ENCODE measurements around the gene NOL4L.

NOL4L gene

DNA sequence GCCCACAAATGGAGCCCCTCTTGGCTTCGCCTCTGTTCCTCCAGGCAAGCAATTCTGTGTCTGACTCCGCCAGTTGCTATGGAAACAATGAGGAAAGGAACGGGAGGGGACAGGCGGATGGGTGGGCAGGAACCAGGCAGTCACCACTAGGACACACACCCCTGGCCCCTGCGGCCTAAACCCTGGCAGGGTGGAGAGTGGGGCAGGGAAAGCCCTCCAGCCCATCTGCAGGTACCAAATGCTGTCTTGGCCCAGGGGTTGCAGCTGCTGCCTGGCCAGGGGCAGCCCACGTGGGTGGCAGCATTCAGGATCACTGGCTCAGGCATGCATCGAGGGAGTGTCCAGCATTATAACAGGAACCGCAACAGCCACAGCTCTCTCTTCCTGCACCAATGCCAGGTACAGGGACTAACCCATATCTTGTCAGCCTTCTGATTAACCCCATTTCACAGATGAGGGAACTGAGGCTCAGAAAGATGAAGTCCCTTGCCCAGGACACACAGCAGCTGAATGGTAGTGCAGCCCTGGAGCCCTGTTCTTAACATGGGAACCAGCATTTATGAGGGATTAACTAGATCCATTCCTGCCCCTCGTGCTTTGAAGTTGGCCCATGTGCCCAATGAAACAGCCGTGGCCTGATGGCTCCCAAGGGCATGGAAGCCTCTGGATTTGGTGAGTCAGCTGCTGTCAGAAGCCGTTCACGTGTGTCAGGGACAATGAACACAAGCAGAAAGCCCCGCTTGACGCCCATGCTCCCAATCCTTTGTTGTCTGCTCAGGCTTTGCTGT lies 66.3 kb downstream of the NOL4L start:
- Histone ChIP-seq H3K27me3 (ENCODE audit: control insufficient read depth, insufficient read depth, low read length) (no peaks in the 10 kb centered on the region), H3K36me3 (ENCODE audit: control insufficient read depth, insufficient read depth, low read length) (no peaks in the 10 kb centered on the region), H3K9me3 (ENCODE audit: control insufficient read depth, insufficient read depth, low read length) (no peaks in the 10 kb centered on the region), H3K27ac (ENCODE audit: low read depth, low read length) (no peak overlapping the region), H3K4me3 (ENCODE audit: low read depth, low read length) (no peak overlapping the region), H3K4me1 (ENCODE audit: control insufficient read depth, insufficient read depth, low read length) (no peaks in the 10 kb centered on the region), H3K9ac (ENCODE audit: low read depth, low read length) (no peak overlapping the region)

DNA sequence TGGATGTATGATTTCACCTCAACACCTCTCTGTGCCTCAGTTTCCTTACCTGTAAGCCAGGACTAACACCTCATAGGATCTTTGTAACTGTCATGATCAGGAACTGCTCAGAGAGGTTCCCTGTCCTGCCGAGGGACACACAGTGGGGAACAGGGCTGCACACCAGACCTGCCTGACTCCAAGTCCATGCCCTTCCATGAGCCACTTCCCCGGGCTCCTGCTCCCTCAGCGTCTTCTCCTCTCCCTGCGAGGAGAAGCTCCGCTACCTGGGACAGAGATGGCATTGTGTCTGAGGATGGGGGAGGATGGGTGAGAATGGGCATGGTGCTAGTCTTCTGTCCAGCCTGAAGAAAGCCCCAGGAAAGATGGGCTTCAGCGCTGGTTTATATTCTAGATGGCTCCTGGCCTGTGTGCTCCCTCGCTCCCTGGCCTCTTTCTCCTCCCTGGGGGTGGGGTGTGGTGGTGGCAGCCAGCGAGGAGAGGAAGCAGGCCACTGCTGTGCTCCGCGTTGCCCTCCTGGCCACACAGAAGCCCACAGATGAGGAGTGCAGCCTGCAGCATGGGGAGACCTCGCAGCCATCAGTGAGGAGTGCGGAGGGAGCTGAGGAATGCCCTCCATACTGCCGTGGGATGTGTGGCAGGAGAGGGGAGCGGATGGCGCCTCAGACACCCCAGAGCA lies 67.1 kb downstream of the NOL4L start:
- Histone ChIP-seq H3K27ac (ENCODE audit: low read depth, low read length) (no peak overlapping the region), H3K4me1 (ENCODE audit: control insufficient read depth, insufficient read depth, low read length) (no peaks in the 10 kb centered on the region), H3K9me3 (ENCODE audit: control insufficient read depth, insufficient read depth, low read length) (no peaks in the 10 kb centered on the region), H3K4me3 (ENCODE audit: low read depth, low read length) (no peak overlapping the region), H3K36me3 (ENCODE audit: control insufficient read depth, insufficient read depth, low read length) (no peaks in the 10 kb centered on the region), H3K27me3 (ENCODE audit: control insufficient read depth, insufficient read depth, low read length) (no peaks in the 10 kb centered on the region), H3K9ac (ENCODE audit: low read depth, low read length) (no peak overlapping the region)

DNA sequence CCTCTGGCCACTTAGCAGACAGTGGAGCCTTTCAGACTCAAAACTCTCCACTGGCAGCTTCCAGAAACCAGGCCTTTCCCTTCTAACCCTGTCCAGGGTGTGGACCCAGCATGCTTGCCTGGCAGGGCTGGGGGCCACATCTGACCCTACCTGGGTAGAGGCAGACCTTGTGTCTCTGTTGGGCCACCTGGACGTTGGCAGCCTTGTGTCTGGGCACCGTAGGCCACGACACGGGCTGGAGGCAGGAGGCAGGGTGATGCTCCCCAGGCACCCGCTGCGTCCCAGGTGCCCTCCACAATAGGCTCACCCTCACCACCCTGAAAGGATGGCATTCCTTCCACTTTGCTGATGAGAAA lies 67.6 kb downstream of the NOL4L start:
- H3K4me3 ChIP-seq (ENCODE audit: low read depth, low read length): no peak overlapping the region
- no peaks in the 10 kb centered on the region for H3K9me3 ChIP-seq (ENCODE audit: control insufficient read depth, insufficient read depth, low read length)
- H3K36me3 ChIP-seq (ENCODE audit: control insufficient read depth, insufficient read depth, low read length): no peaks in the 10 kb centered on the region
- H3K9ac ChIP-seq (ENCODE audit: low read depth, low read length): no peak overlapping the region
- no peak overlapping the region for H3K27ac ChIP-seq (ENCODE audit: low read depth, low read length)
- H3K4me1 ChIP-seq (ENCODE audit: control insufficient read depth, insufficient read depth, low read length): no peaks in the 10 kb centered on the region
- no peaks in the 10 kb centered on the region for H3K27me3 ChIP-seq (ENCODE audit: control insufficient read depth, insufficient read depth, low read length)

DNA sequence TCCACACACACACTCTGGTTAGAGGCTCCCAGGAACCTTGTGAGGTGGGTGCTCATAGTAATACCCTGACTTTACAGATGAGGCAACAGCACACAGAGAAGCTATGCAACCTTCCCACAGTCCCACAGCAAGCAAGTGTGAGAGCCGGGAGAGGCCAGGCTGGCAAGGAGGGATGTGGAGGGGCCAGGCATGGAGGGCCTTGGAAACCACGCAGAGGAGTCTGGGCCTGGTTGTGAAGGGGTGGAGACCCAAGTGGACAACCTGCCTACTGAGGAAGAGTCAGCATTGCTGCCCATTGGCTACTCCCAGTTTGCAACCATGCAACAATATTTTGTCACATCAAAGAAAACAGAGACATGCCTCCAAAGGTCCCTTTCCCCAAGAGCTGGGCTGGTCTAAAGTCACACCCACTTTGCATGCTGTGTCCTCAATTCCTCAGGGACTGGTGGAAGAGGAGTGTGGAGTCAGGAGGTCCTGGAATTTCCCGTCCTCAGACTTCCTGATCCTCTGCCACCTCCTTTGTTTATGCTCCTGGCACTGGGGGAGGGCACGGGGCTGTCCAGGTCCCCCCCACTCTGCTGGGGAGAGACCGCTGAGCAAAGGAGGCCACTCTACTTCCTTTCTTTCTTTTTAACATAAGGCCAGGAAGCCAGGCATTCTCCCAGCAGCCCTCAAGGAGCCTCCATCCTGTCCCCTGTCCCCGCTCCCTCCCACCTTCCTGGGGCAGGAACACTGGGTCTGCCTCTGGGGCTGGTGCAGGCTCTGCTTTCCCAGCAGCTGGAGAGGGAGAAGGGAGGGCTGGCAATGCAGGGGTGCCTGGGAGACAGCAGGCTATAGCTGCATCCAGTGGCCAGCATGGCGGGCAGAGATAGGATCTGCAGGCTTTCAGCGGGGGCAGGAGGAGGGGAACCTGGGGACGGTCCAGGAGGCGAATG lies 68.3 kb downstream of the NOL4L start:
- Histone ChIP-seq H3K4me1 (ENCODE audit: control insufficient read depth, insufficient read depth, low read length) (no peaks in the 10 kb centered on the region), H3K36me3 (ENCODE audit: control insufficient read depth, insufficient read depth, low read length) (no peaks in the 10 kb centered on the region), H3K9me3 (ENCODE audit: control insufficient read depth, insufficient read depth, low read length) (no peaks in the 10 kb centered on the region), H3K27ac (ENCODE audit: low read depth, low read length) (no peak overlapping the region), H3K27me3 (ENCODE audit: control insufficient read depth, insufficient read depth, low read length) (no peaks in the 10 kb centered on the region), H3K4me3 (ENCODE audit: low read depth, low read length) (no peak overlapping the region), H3K9ac (ENCODE audit: low read depth, low read length) (no peak overlapping the region)

DNA sequence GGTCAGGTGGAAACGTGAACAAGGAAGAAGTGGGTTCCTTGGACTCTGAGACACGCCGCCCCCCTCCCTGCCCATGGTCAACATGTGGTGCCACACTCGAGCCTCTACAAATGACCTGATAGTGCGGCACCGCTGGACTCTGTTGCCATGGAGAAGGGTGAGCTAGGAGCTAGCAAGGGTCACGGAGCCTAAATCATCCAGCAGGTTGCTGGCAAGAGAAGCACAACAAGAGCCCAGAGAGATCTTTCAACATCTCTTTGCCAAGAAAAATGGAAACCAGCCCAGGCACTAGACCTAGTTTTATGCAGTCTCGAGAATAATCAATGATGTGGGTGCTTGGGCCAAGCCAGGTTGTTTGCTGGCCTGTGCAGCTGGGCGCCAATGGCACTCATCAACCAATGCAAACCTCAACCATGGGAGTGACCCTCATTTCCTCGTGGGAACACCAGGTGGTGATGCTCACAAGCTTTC lies 69.5 kb downstream of the NOL4L start:
- H3K9ac ChIP-seq (ENCODE audit: low read depth, low read length): no peak overlapping the region
- no peak overlapping the region for H3K4me3 ChIP-seq (ENCODE audit: low read depth, low read length)
- no peak overlapping the region for H3K27ac ChIP-seq (ENCODE audit: low read depth, low read length)
- no peaks in the 10 kb centered on the region; the same call in 1 of the 2 replicates for H3K4me1 ChIP-seq (ENCODE audit: control insufficient read depth, insufficient read depth, low read length)
- H3K36me3 ChIP-seq (ENCODE audit: control insufficient read depth, insufficient read depth, low read length): no peaks in the 10 kb centered on the region
- H3K27me3 ChIP-seq (ENCODE audit: control insufficient read depth, insufficient read depth, low read length): no peaks in the 10 kb centered on the region
- H3K9me3 ChIP-seq (ENCODE audit: control insufficient read depth, insufficient read depth, low read length): no peaks in the 10 kb centered on the region

DNA sequence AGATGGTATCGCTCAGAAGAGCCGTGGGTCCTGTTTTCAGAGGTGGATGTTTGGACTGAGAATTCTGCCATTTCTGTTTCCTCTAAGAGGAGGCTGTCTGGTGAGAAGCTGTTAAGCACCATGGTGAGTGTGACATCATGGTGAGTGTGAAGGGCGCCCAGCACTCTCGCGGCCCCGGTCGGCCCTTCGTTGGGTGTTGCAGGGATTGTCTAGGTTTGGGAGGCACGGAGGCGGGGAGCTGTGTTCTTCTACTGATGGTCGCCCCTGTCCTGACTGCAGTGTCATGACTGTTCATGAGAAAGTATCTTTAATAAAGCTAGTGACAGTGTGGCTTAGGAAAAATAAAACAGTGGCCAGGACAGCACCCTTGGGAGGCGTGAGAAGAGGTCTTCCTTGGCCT lies 70.4 kb downstream of the NOL4L start:
- no peaks in the 10 kb centered on the region for H3K36me3 ChIP-seq (ENCODE audit: control insufficient read depth, insufficient read depth, low read length)
- no peaks in the 10 kb centered on the region for H3K27me3 ChIP-seq (ENCODE audit: control insufficient read depth, insufficient read depth, low read length)
- no peak overlapping the region for H3K27ac ChIP-seq (ENCODE audit: low read depth, low read length)
- H3K4me3 ChIP-seq (ENCODE audit: low read depth, low read length): no peak overlapping the region
- no peak overlapping the region for H3K9ac ChIP-seq (ENCODE audit: low read depth, low read length)
- no peaks in the 10 kb centered on the region; the same call in 1 of the 2 replicates for H3K4me1 ChIP-seq (ENCODE audit: control insufficient read depth, insufficient read depth, low read length)
- no peaks in the 10 kb centered on the region for H3K9me3 ChIP-seq (ENCODE audit: control insufficient read depth, insufficient read depth, low read length)

DNA sequence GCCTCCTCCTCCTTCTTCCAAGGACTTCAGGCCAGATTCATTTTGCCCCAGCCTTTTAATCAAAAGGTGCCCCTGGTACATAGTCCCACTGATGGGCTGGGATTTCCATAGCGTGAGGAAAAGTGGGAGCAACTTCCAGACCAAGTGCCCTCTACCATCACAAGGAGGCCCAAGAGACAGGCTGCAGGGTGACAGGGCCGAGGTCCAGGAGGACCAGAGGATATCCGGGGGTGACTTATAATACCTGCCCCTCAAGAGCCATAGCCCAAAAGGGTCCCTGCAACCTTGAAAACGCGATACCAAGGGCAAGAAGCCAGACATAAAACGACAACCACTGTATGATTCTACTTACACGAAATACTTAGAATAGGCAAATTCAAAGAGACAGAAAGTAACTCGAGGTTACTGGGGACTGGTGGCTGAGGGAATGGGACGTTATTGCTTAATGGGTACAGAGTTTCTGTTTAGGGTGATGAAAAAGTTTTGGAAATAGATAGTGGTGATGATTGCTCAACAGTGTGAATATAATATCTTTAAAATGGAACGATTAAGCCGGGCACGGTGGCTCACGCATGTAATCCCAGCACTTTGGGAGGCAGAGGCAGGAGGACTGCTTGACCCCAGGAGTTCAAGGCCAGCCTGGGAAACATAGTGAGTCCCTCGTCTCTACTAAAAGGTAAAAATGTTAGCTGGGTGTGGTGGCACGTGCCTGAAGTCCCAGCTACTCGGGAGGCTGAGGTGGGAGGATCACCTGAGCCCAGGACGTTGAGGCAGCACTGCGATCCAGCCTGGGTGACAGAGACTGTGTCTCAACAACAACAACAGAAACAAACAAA lies 71.9 kb downstream of the NOL4L start:
- Histone ChIP-seq H3K27ac (ENCODE audit: low read depth, low read length) (no peak overlapping the region), H3K36me3 (ENCODE audit: control insufficient read depth, insufficient read depth, low read length) (no peaks in the 10 kb centered on the region), H3K4me1 (ENCODE audit: control insufficient read depth, insufficient read depth, low read length) (no peaks in the 10 kb centered on the region; the same call in 1 of the 2 replicates), H3K27me3 (ENCODE audit: control insufficient read depth, insufficient read depth, low read length) (no peaks in the 10 kb centered on the region), H3K9me3 (ENCODE audit: control insufficient read depth, insufficient read depth, low read length) (no peaks in the 10 kb centered on the region), H3K4me3 (ENCODE audit: low read depth, low read length) (no peak overlapping the region), H3K9ac (ENCODE audit: low read depth, low read length) (no peak overlapping the region)

DNA sequence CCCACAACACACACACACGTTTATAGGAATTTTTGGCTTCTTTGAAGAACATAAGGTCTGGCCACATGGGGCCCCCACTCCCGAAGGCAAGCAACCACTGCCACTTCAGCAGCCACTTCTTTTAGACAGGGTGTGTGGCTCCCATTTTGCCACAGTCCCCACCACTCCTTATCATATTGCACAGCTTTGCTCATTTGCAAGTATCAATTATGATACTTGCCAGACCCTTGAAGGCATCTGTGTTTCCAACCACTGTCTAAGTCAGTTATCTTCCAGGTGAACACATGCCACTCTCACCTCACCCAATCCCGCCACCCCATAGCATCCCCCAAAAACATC lies 73.1 kb downstream of the NOL4L start:
- H3K9ac ChIP-seq (ENCODE audit: low read depth, low read length): no peak overlapping the region

DNA sequence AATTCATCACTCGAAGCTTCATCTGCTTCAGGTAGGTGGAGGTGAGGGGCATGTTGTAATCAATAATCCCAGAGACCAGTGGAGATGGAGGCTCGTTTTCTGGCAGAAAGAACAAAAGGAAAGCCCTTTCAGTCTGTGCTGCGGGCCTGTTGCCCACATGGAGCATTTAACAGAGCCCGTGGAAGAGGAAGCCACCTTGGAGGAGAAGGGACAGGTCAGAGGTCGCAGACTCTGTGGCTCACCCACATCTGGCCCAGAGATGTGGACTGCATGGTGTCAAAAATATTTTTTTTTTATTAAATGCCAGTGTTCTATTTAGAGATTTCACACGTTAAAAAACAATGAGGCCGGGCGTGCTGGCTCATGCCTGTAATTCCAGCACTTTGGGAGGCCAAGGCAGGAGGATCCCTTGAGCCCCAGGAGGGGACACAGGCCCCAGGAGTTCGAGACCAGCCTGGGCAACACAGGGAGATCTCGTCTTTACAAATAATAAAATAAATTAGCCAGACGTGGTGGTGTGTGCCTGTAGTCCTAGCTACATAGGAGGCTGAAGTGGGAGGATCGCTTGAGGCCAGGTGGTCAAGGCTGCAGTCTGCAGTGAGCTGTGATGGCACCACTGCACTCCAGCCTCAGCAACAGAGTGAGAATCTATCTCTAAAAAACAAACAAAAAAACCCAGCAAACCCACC lies 73.6 kb downstream of the NOL4L start:
- Histone ChIP-seq H3K9ac (ENCODE audit: low read depth, low read length) (no peak overlapping the region), H3K9me3 (ENCODE audit: control insufficient read depth, insufficient read depth, low read length) (no peaks in the 10 kb centered on the region), H3K4me1 (ENCODE audit: control insufficient read depth, insufficient read depth, low read length) (no peaks in the 10 kb centered on the region; the same call in 1 of the 2 replicates), H3K36me3 (ENCODE audit: control insufficient read depth, insufficient read depth, low read length) (no peaks in the 10 kb centered on the region), H3K27me3 (ENCODE audit: control insufficient read depth, insufficient read depth, low read length) (no peaks in the 10 kb centered on the region), H3K4me3 (ENCODE audit: low read depth, low read length) (no peak overlapping the region), H3K27ac (ENCODE audit: low read depth, low read length) (no peak overlapping the region)

More for the DNA sequence above, 73.1 kb downstream of the NOL4L start:
- no peak overlapping the region for H3K27ac ChIP-seq (ENCODE audit: low read depth, low read length)
- H3K4me3 ChIP-seq (ENCODE audit: low read depth, low read length): no peak overlapping the region
- no peaks in the 10 kb centered on the region; the same call in 1 of the 2 replicates for H3K4me1 ChIP-seq (ENCODE audit: control insufficient read depth, insufficient read depth, low read length)
- H3K9me3 ChIP-seq (ENCODE audit: control insufficient read depth, insufficient read depth, low read length): no peaks in the 10 kb centered on the region
- H3K36me3 ChIP-seq (ENCODE audit: control insufficient read depth, insufficient read depth, low read length): no peaks in the 10 kb centered on the region
- H3K27me3 ChIP-seq (ENCODE audit: control insufficient read depth, insufficient read depth, low read length): no peaks in the 10 kb centered on the region

Measured in HUES48 (cell line).